DND-41 (cell line): Measurements from ENCODE around the gene KCND1.
A peak's percentile ranks its signal among the peaks of the same experiment; 100 is the strongest.

ENCODE experiments used
- ATAC-seq: fragments of 200-7000 bp; cut with Tn5 transposase; 3 replicates; pipeline ENCODE4 v1.9.1; 2021; ENCODE audit warnings: low read depth; ENCODE audit not compliant: insufficient read depth
- DNase-seq: peaks from one replicate; pipeline ENCODE4 v3.0.0-alpha.2; 2020
- H2AFZ ChIP-seq: 2 replicates; pipeline ENCODE4 v1.6.0; 2012; ENCODE audit warnings: low read depth, low read length
- H3K27ac ChIP-seq: 2 replicates; pipeline ENCODE4 v1.5.1; 2012; ENCODE audit warnings: low read length, inconsistent platforms
- H3K27me3 ChIP-seq: fragments of 200-600 bp; sonication (generic); 2 replicates; pipeline ENCODE4 v1.6.0; 2012; ENCODE audit warnings: low read length, mild to moderate bottlenecking, inconsistent platforms; ENCODE audit not compliant: insufficient read depth, poor library complexity
- H3K36me3 ChIP-seq: 2 replicates; pipeline ENCODE4 v1.5.1; 2012; ENCODE audit warnings: low read length, inconsistent platforms; ENCODE audit not compliant: insufficient read depth
- H3K4me1 ChIP-seq: 2 replicates; pipeline ENCODE4 v1.5.1; 2012; ENCODE audit warnings: mild to moderate bottlenecking, low read length; ENCODE audit not compliant: insufficient read depth
- H3K4me2 ChIP-seq: 2 replicates; pipeline ENCODE4 v1.6.0; 2012; ENCODE audit warnings: mild to moderate bottlenecking, moderate library complexity, low read length, inconsistent platforms; ENCODE audit not compliant: insufficient read depth
- H3K4me3 ChIP-seq, 2 experiments: fragments of 200-600 bp in 1 of 2; shearing (Covaris generic) in 1 of 2; 2 replicates each; pipeline ENCODE4 v1.5.1; 2012 to 2016; ENCODE audit warnings: inconsistent platforms in 2 of 2, low read length in 2 of 2, mild to moderate bottlenecking in 2 of 2, low read depth in 1 of 2, moderate library complexity in 1 of 2
- H3K79me2 ChIP-seq: 2 replicates; pipeline ENCODE4 v1.6.0; 2012; ENCODE audit warnings: low read length, inconsistent platforms; ENCODE audit not compliant: insufficient read depth
- H3K9ac ChIP-seq: 2 replicates; pipeline ENCODE4 v1.6.0; 2012; ENCODE audit warnings: low read depth, mild to moderate bottlenecking, inconsistent platforms, low read length, moderate library complexity
- H3K9me3 ChIP-seq: 2 replicates; pipeline ENCODE4 v1.5.1; 2012; ENCODE audit warnings: low read length, moderate library complexity, mild to moderate bottlenecking, inconsistent platforms; ENCODE audit not compliant: insufficient read depth, severe bottlenecking
- H4K20me1 ChIP-seq: 2 replicates; pipeline ENCODE4 v1.6.0; 2012; ENCODE audit warnings: low read length; ENCODE audit not compliant: insufficient read depth
- EZH2 ChIP-seq: IDR thresholded peaks from 3 replicates; pipeline ENCODE4 v1.6.1; 2012; ENCODE audit warnings: borderline replicate concordance, low read depth, mild to moderate bottlenecking, moderate library complexity, low read length, inconsistent platforms; ENCODE audit not compliant: severe bottlenecking
- TF ChIP-seq, protein P1 (sequence below): IDR thresholded peaks from 2 replicates; pipeline ENCODE4 v1.5.1; 2012; ENCODE audit warnings: borderline replicate concordance, low read length, moderate library complexity, mild to moderate bottlenecking; ENCODE audit not compliant: poor library complexity, severe bottlenecking; ENCODE audit errors: extremely low read depth

Gene KCND1

DNA sequence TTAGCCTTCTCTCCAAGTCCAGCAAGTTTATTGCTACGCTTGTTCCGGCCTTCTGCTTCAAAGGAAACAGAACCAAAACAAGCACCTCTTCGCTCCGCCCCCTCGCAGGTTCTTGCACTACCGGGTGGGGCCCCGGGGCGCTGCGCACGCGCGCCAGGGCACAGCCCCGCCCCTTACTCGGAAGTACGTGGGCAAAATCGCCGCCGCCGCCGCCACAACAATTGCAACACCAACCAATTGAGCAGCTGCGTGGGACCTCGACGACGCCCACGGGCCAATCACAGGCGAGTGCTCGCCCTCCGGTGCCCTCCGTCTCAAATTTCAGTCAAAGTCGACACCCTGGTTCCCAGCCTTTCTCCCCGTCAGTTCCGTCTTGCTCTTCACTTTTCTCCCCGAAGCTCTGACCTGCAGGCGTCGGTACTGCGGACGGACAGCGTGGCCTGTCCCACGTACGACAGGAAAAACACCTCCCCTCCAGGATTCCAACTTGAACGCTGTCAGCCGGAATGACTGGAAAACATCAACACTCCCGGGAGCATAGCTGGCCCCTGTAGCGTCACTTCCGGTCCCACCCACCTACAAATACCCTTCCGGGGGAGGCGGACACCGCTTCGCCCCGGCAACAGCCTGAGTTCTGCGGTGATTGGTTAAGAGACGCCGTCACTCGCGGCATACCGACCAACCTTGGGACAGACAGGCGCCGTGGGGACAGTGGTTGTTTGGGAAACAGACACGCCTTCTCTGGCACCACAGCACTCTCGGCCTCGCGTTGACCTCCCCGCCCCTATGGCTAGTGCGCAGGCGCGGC, 13.6 kb downstream of the KCND1 start:
- H3K4me2 ChIP-seq: peak overlapping the region; percentile 93
- H3K27me3 ChIP-seq: no peaks in the 10 kb centered on the region
- H3K27ac ChIP-seq: peak overlapping the region; percentile 96
- peak overlapping the region; percentile 80 for H3K9ac ChIP-seq
- H3K4me1 ChIP-seq: peaks cover 48% of the 10 kb centered on the region
- peaks cover 26% of the 10 kb centered on the region for H4K20me1 ChIP-seq
- DNase-seq (peak; percentile 96), ATAC-seq (peak; percentile 88)
- TF ChIP-seq, protein P1, sequence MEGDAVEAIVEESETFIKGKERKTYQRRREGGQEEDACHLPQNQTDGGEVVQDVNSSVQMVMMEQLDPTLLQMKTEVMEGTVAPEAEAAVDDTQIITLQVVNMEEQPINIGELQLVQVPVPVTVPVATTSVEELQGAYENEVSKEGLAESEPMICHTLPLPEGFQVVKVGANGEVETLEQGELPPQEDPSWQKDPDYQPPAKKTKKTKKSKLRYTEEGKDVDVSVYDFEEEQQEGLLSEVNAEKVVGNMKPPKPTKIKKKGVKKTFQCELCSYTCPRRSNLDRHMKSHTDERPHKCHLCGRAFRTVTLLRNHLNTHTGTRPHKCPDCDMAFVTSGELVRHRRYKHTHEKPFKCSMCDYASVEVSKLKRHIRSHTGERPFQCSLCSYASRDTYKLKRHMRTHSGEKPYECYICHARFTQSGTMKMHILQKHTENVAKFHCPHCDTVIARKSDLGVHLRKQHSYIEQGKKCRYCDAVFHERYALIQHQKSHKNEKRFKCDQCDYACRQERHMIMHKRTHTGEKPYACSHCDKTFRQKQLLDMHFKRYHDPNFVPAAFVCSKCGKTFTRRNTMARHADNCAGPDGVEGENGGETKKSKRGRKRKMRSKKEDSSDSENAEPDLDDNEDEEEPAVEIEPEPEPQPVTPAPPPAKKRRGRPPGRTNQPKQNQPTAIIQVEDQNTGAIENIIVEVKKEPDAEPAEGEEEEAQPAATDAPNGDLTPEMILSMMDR: no peak
- no peak for TF ChIP-seq EZH2
- H3K4me3 ChIP-seq: peak overlapping the region; percentile 55 to 80; a peak in 3 of 4 replicates
- peaks cover 42% of the 10 kb centered on the region for H3K79me2 ChIP-seq
- peak overlapping the region; percentile 97 for H2AFZ ChIP-seq
- no peaks in the 10 kb centered on the region for H3K9me3 ChIP-seq
- peaks cover 23% of the 10 kb centered on the region for H3K36me3 ChIP-seq

DNA sequence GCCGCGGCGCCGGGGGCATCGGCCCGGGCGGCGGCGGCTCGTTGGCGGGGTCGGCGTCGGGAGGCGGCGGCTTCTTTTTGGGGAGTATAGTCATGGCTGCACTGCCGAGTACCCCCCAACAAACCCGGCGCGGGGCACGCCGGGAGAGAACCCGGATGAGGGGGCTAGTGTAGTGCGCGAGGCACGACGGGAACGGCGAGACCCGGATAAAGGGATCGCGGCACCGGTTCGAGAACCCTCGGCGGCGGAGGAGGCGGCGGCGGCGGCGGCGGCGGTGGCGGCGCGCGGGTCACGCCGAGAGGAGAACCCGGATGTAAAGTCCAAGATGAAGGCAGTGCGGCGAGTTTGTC, 14.2 kb downstream of the KCND1 start, which contains the start of gene OTUD5:
OTUD5 (minus strand) TSS at position 131 of the 350 bp plus-strand sequence; CDS start at position 94, 37 bp downstream.
- Histone ChIP-seq H3K27me3 (no peaks in the 10 kb centered on the region), H3K79me2 (peaks cover 48% of the 10 kb centered on the region), H4K20me1 (peaks cover 26% of the 10 kb centered on the region), H2AFZ (peak within 1 kb of the TSS; percentile 97), H3K4me3 (peak within 1 kb of the TSS; percentile 55 to 80; a peak in 3 of 4 replicates), H3K4me2 (peak within 1 kb of the TSS; percentile 93), H3K27ac (peak within 1 kb of the TSS; percentile 96), H3K4me1 (peaks cover 52% of the 10 kb centered on the region), H3K9ac (peak within 1 kb of the TSS; percentile 80), H3K36me3 (peaks cover 23% of the 10 kb centered on the region), H3K9me3 (no peaks in the 10 kb centered on the region)
- TF ChIP-seq, protein P1: no peak
- TF ChIP-seq EZH2: no peak
- DNase-seq: peak; percentile 78
- ATAC-seq: peak; percentile 64

DNA sequence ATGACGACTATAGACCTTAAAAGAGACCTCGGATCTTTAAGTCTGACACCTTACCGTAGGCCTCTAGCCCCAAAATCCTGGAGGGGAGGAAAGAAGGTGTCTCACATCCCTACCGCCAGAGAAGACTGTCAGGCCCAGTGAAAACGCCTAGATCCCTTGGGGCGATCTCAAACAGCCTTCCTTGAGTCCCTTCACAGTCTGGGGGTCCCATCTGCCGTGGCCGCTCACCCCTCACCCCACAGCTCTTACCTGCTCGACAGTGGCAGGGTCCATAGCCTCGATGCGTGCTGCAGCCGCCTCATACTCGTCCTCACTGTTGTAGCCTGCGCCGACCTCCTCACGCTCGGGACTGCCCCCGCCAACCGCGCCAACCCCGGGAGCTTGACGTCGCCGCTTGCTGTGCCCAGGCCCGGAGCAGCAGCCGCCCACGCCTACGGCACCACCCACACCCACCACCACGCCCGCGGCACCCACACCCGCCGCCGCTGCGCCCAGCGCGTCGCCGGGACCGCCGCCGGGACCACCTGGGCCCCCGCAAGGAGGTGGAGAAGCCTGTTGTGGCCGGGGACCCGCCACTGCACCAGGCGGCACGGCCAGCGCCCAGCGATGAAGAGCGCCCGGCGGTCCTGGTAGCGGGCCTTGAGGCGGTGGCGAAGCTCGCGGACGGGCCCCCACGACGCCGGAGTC, 14.8 kb downstream of the KCND1 start:
- H3K4me2 ChIP-seq: peak overlapping the region; percentile 93
- peaks cover 52% of the 10 kb centered on the region for H3K4me1 ChIP-seq
- peaks cover 26% of the 10 kb centered on the region for H4K20me1 ChIP-seq
- ATAC-seq (no peak), DNase-seq (peak; percentile 25)
- H3K9me3 ChIP-seq: no peaks in the 10 kb centered on the region
- peak overlapping the region; percentile 42 to 80; a peak in 3 of 4 replicates for H3K4me3 ChIP-seq
- H2AFZ ChIP-seq: peak overlapping the region; percentile 49; the same call in 1 of the 2 replicates
- H3K9ac ChIP-seq: peak overlapping the region; percentile 80
- no peaks in the 10 kb centered on the region for H3K27me3 ChIP-seq
- peaks cover 23% of the 10 kb centered on the region for H3K36me3 ChIP-seq
- H3K27ac ChIP-seq: peak overlapping the region; percentile 70
- H3K79me2 ChIP-seq: peaks cover 54% of the 10 kb centered on the region
- TF ChIP-seq, protein P1: no peak
- TF ChIP-seq EZH2: no peak
